Activated naive CD8-positive, alpha-beta T cell (primary cell): ENCODE results near the gene RBM18.

ENCODE experiments used
- H3K27ac Mint-ChIP-seq: one replicate; pipeline ENCODE4 v1.8.0; 2021; ENCODE audit warnings: mixed read lengths
- H3K27me3 Mint-ChIP-seq: one replicate; pipeline ENCODE4 v1.8.0; 2021; ENCODE audit warnings: mixed read lengths
- H3K36me3 Mint-ChIP-seq: one replicate; pipeline ENCODE4 v1.8.0; 2021; ENCODE audit warnings: mixed read lengths
- H3K4me1 Mint-ChIP-seq: one replicate; pipeline ENCODE4 v1.8.0; 2021; ENCODE audit warnings: low read depth, mixed read lengths
- H3K4me3 Mint-ChIP-seq: one replicate; pipeline ENCODE4 v1.8.0; 2021; ENCODE audit warnings: mild to moderate bottlenecking, mixed read lengths
- H3K9me3 Mint-ChIP-seq: one replicate; pipeline ENCODE4 v1.8.0; 2021; ENCODE audit warnings: low read depth, mixed read lengths

The RBM18 gene

GRCh38 chr9:122274055-122274454 lies 9.4 kb upstream of the RBM18 start:
- Mint-ChIP-seq H3K4me3 (peak overlapping the region; percentile 14), H3K9me3 (no peaks in the 10 kb centered on the region), H3K4me1 (peaks cover 45% of the 10 kb centered on the region), H3K27me3 (no peaks in the 10 kb centered on the region), H3K27ac (no peak overlapping the region), H3K36me3 (peaks cover 24% of the 10 kb centered on the region)

GRCh38 chr9:122268041-122268814 lies 3.6 kb upstream of the RBM18 start:
- H3K4me3 Mint-ChIP-seq = peak overlapping the region; percentile 30
- H3K27ac Mint-ChIP-seq = no peak overlapping the region
- peaks cover 22% of the 10 kb centered on the region for H3K36me3 Mint-ChIP-seq
- H3K9me3 Mint-ChIP-seq = no peaks in the 10 kb centered on the region
- no peaks in the 10 kb centered on the region for H3K27me3 Mint-ChIP-seq
- peaks cover 56% of the 10 kb centered on the region for H3K4me1 Mint-ChIP-seq

- peaks cover 61% of the 10 kb centered on the region for H3K4me1 Mint-ChIP-seq
- H3K4me3 Mint-ChIP-seq = peak overlapping the region; percentile 94
- H3K27me3 Mint-ChIP-seq = no peaks in the 10 kb centered on the region
- H3K36me3 Mint-ChIP-seq = peaks cover 13% of the 10 kb centered on the region
- H3K9me3 Mint-ChIP-seq = no peaks in the 10 kb centered on the region
- peak overlapping the region; percentile 100 for H3K27ac Mint-ChIP-seq
Measured at GRCh38 chr9:122265149-122265915, 692 bp upstream of the RBM18 start.

GRCh38 chr9:122263699-122264349 lies 816 bp downstream of the RBM18 start:
- H3K27me3 Mint-ChIP-seq = no peaks in the 10 kb centered on the region
- H3K4me3 Mint-ChIP-seq = peak overlapping the region; percentile 94
- no peaks in the 10 kb centered on the region for H3K9me3 Mint-ChIP-seq
- H3K27ac Mint-ChIP-seq = peak overlapping the region; percentile 100
- H3K36me3 Mint-ChIP-seq = peaks cover 13% of the 10 kb centered on the region
- peaks cover 61% of the 10 kb centered on the region for H3K4me1 Mint-ChIP-seq

DNA sequence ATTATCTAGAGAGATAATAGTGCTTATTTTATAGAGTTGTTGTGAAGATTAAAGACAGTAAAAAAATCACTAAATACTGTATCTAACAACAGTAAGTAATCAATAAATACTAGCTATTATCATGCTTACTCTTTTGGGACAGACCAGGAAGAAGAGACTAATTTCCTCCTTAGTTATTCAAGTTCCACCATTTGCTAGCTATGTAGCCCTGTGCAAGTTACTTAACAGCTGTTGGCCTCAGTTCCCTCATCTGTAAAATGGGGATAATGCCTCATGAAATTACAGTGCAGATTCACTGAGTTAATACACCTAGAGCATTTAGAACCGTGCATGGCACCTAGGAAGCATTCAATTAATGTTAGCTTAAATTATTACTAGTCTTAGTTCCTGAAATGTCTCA lies 2.6 kb downstream of the RBM18 start:
- Mint-ChIP-seq H3K9me3 (no peaks in the 10 kb centered on the region), H3K4me1 (peaks cover 54% of the 10 kb centered on the region), H3K27me3 (no peaks in the 10 kb centered on the region), H3K36me3 (peaks cover 13% of the 10 kb centered on the region), H3K27ac (peak overlapping the region; percentile 58), H3K4me3 (peak overlapping the region; percentile 94)

DNA sequence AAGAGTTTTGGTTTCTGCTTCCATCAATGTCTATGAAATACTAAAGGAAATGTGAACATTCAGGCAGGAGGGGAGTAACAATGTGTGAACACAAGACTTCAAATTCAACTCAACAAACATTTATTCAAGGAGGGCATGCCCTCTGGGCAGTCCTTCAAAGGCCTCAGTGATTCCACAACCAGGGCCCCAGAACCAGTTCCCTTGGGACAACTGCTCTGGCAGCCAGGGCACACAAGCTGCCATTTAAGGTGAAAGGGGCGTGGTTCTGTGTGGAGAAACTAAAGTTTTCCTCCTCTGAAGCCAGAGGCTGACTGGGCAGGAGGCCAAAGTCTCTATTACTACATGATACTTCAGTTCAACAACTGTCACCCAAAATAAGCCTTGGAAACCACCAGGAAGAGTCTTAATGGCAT lies 3.2 kb downstream of the RBM18 start:
- Mint-ChIP-seq H3K9me3 (no peaks in the 10 kb centered on the region), H3K4me3 (peak overlapping the region; percentile 43), H3K36me3 (peaks cover 13% of the 10 kb centered on the region), H3K27ac (peak overlapping the region; percentile 58), H3K4me1 (peaks cover 52% of the 10 kb centered on the region), H3K27me3 (no peaks in the 10 kb centered on the region)

GRCh38 chr9:122258886-122259415 lies 5.7 kb downstream of the RBM18 start:
- no peak overlapping the region for H3K4me3 Mint-ChIP-seq
- H3K4me1 Mint-ChIP-seq = peaks cover 38% of the 10 kb centered on the region
- no peak overlapping the region for H3K27ac Mint-ChIP-seq
- peaks cover 4% of the 10 kb centered on the region for H3K36me3 Mint-ChIP-seq
- H3K9me3 Mint-ChIP-seq = no peaks in the 10 kb centered on the region
- no peaks in the 10 kb centered on the region for H3K27me3 Mint-ChIP-seq

GRCh38 chr9:122256206-122256605 lies 8.4 kb downstream of the RBM18 start:
- Mint-ChIP-seq H3K36me3 (peaks cover 5% of the 10 kb centered on the region), H3K27ac (no peak overlapping the region), H3K4me3 (no peak overlapping the region), H3K27me3 (no peaks in the 10 kb centered on the region), H3K4me1 (peaks cover 18% of the 10 kb centered on the region), H3K9me3 (no peaks in the 10 kb centered on the region)

- H3K4me3 Mint-ChIP-seq = no peak overlapping the region
- H3K4me1 Mint-ChIP-seq = peaks cover 12% of the 10 kb centered on the region
- H3K36me3 Mint-ChIP-seq = peaks cover 7% of the 10 kb centered on the region
- H3K27me3 Mint-ChIP-seq = no peaks in the 10 kb centered on the region
- H3K27ac Mint-ChIP-seq = no peak overlapping the region
- H3K9me3 Mint-ChIP-seq = no peaks in the 10 kb centered on the region
Measured at GRCh38 chr9:122254761-122255160, 9.9 kb downstream of the RBM18 start.

GRCh38 chr9:122252796-122253195 lies 11.8 kb downstream of the RBM18 start:
- Mint-ChIP-seq H3K36me3 (peaks cover 7% of the 10 kb centered on the region), H3K27ac (no peak overlapping the region), H3K4me3 (no peak overlapping the region), H3K4me1 (peaks cover 10% of the 10 kb centered on the region), H3K9me3 (no peaks in the 10 kb centered on the region), H3K27me3 (no peaks in the 10 kb centered on the region)

GRCh38 chr9:122251351-122251750 lies 13.3 kb downstream of the RBM18 start:
- H3K4me1 Mint-ChIP-seq = peaks cover 4% of the 10 kb centered on the region
- no peaks in the 10 kb centered on the region for H3K9me3 Mint-ChIP-seq
- no peak overlapping the region for H3K27ac Mint-ChIP-seq
- H3K36me3 Mint-ChIP-seq = peaks cover 4% of the 10 kb centered on the region
- H3K4me3 Mint-ChIP-seq = no peak overlapping the region
- no peaks in the 10 kb centered on the region for H3K27me3 Mint-ChIP-seq

- Mint-ChIP-seq H3K4me3 (no peak overlapping the region), H3K27ac (no peak overlapping the region), H3K36me3 (peaks cover 9% of the 10 kb centered on the region), H3K9me3 (no peaks in the 10 kb centered on the region), H3K27me3 (no peaks in the 10 kb centered on the region), H3K4me1 (peaks cover 1% of the 10 kb centered on the region)
Measured at GRCh38 chr9:122248448-122248865, 16.2 kb downstream of the RBM18 start.

DNA sequence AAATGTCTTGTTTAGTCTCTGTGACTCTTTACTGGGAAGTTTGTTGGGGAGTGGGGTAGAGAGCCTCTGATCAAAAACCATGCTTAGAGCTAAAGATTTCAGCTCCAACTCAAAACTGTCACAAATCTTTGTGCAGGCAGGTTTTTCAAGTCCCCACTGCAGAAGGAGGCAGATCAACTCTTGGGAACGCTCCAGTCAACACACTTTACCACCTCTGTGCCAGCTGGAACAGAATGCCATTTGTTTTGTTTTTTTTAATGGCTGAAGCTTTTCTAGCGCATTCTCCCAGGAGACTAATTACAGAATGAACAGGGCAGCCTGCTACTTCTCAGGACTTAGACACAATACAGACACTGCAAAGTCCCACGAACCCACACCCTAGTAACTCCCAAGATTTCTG lies 18.0 kb downstream of the RBM18 start:
- Mint-ChIP-seq H3K36me3 (peaks cover 12% of the 10 kb centered on the region), H3K27me3 (no peaks in the 10 kb centered on the region), H3K9me3 (no peaks in the 10 kb centered on the region), H3K4me1 (no peaks in the 10 kb centered on the region), H3K4me3 (no peak overlapping the region), H3K27ac (no peak overlapping the region)

DNA sequence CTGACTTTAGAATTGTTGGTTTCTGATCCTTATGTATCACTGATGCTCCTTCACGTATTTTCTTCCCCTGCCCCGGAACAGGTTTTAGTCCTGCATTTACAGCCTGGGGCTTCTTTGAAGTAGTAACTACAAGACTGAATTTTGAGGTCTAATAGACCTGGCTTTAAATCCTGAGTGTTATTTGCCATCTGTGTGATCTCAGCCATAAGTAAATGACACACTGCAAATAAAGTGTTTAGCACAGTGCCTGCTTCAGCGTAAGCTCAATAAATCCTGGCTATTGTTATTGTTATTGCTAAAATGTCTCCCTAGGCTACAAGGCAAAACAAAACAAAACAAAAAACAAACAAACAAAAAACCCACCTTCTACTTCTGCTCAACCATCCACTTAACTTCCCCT lies 20.3 kb downstream of the RBM18 start:
- Mint-ChIP-seq H3K4me1 (no peaks in the 10 kb centered on the region), H3K27ac (no peak overlapping the region), H3K4me3 (no peak overlapping the region), H3K27me3 (no peaks in the 10 kb centered on the region), H3K9me3 (no peaks in the 10 kb centered on the region), H3K36me3 (peaks cover 15% of the 10 kb centered on the region)

- Mint-ChIP-seq H3K27ac (no peak overlapping the region), H3K27me3 (no peaks in the 10 kb centered on the region), H3K9me3 (no peaks in the 10 kb centered on the region), H3K36me3 (peaks cover 12% of the 10 kb centered on the region), H3K4me1 (no peaks in the 10 kb centered on the region), H3K4me3 (no peak overlapping the region)
Measured at GRCh38 chr9:122239722-122240121, 24.9 kb downstream of the RBM18 start.
